ENCODE data around the gene SPA17.

GRCh38 chr11:124670732-124671131 is 3.0 kb upstream of the SPA17 start:
- TF ChIP-seq, protein P1, sequence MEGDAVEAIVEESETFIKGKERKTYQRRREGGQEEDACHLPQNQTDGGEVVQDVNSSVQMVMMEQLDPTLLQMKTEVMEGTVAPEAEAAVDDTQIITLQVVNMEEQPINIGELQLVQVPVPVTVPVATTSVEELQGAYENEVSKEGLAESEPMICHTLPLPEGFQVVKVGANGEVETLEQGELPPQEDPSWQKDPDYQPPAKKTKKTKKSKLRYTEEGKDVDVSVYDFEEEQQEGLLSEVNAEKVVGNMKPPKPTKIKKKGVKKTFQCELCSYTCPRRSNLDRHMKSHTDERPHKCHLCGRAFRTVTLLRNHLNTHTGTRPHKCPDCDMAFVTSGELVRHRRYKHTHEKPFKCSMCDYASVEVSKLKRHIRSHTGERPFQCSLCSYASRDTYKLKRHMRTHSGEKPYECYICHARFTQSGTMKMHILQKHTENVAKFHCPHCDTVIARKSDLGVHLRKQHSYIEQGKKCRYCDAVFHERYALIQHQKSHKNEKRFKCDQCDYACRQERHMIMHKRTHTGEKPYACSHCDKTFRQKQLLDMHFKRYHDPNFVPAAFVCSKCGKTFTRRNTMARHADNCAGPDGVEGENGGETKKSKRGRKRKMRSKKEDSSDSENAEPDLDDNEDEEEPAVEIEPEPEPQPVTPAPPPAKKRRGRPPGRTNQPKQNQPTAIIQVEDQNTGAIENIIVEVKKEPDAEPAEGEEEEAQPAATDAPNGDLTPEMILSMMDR (IDR thresholded peaks at IDR 0.05): no peak
- TF ChIP-seq POLR2AphosphoS5 (IDR thresholded peaks at IDR 0.05): no peak
- no peak for TF ChIP-seq POLR2A (IDR thresholded peaks at IDR 0.05)

Measured in breast epithelium (tissue), 3 donors.